H1 (cell line): ENCODE results near the gene NECAB3. TPM values are rescaled to one million over a fixed set of nuclear protein-coding genes. Genes with fewer than 3 reads are reported as not detected.

Source experiments
- CTCF ChIA-PET: fragments of 300-600 bp; sonication (Branson Sonifier 250); formaldehyde crosslinking; loops from one replicate; lab custom pipeline; 2021; ENCODE audit not compliant: partially characterized antibody; lab: Charles Lee
- POLR2A ChIA-PET: fragments of 300-600 bp; sonication (Branson Sonifier 250); formaldehyde crosslinking; loops from one replicate; lab custom pipeline; 2021; ENCODE audit warnings: inconsistent platforms; ENCODE audit not compliant: partially characterized antibody; lab: Charles Lee
- DNase-seq, 2 experiments: peaks; one replicate each; pipeline versions ENCODE4 v3.0.0 to v3.0.0-alpha.2; 2010 to 2022; ENCODE audit warnings: low spot score in 2 of 2, low read depth in 1 of 2, mixed read lengths in 1 of 2
- FAIRE-seq: peaks from 2 replicates; lab custom pipeline; 2011; peaks lifted over from hg19 to GRCh38; lab: Jason Lieb, UNC
- H2AFZ ChIP-seq: 2 replicates; pipeline ENCODE4 v1.8.1; 2012; ENCODE audit warnings: low read length, inconsistent platforms
- H2AK5ac ChIP-seq: 2 replicates; pipeline ENCODE4 v1.6.1; 2013; ENCODE audit warnings: low read depth, low read length
- H2BK120ac ChIP-seq: replicated peaks from 2 replicates; pipeline ENCODE3; 2013; ENCODE audit warnings: low read depth, low read length, inconsistent platforms
- H2BK12ac ChIP-seq: 2 replicates; pipeline ENCODE4 v1.6.1; 2013; ENCODE audit warnings: low read depth, low read length
- H2BK15ac ChIP-seq: 2 replicates; pipeline ENCODE4 v1.6.1; 2013; ENCODE audit warnings: low read length
- H2BK20ac ChIP-seq: 2 replicates; pipeline ENCODE4 v1.6.1; 2013; ENCODE audit warnings: low read length
- H2BK5ac ChIP-seq: 2 replicates; pipeline ENCODE4 v1.6.1; 2013; ENCODE audit warnings: low read depth, low read length
- H3K14ac ChIP-seq: 2 replicates; pipeline ENCODE4 v1.6.1; 2013; ENCODE audit warnings: inconsistent platforms; ENCODE audit not compliant: insufficient read length
- H3K18ac ChIP-seq: 2 replicates; pipeline ENCODE4 v1.6.1; 2013; ENCODE audit warnings: low read length; ENCODE audit errors: extremely low read depth
- H3K23ac ChIP-seq: 2 replicates; pipeline ENCODE4 v1.6.1; 2013; ENCODE audit warnings: inconsistent platforms; ENCODE audit not compliant: insufficient read length
- H3K23me2 ChIP-seq: 2 replicates; pipeline ENCODE4 v1.6.1; 2013; ENCODE audit warnings: low read depth, low read length
- H3K27ac ChIP-seq: 2 replicates; pipeline ENCODE4 v1.6.1; 2011; ENCODE audit warnings: low read depth, low read length, inconsistent platforms
- H3K27me3 ChIP-seq, 4 experiments: replicated peaks in 1 of 4; 1 replicate in 1 of 4; 2 replicates in 3 of 4; pipeline versions ENCODE4 v1.6.1 to v1.8.1; 2011 to 2013; ENCODE audit warnings: low read length in 3 of 4, mild to moderate bottlenecking in 3 of 4, inconsistent platforms in 2 of 4, mixed read lengths in 2 of 4, moderate library complexity in 1 of 4; ENCODE audit not compliant: control insufficient read depth in 3 of 4, insufficient read depth in 3 of 4; ENCODE audit errors: extremely low read depth in 1 of 4
- H3K36me3 ChIP-seq, 4 experiments: 2 replicates each; pipeline versions ENCODE4 v1.6.1 to v1.8.1; 2011 to 2013; ENCODE audit warnings: mild to moderate bottlenecking in 4 of 4, low read length in 3 of 4, moderate library complexity in 2 of 4, control low read depth in 1 of 4, inconsistent platforms in 1 of 4; ENCODE audit not compliant: insufficient read depth in 4 of 4, control insufficient read depth in 2 of 4
- H3K4ac ChIP-seq: replicated peaks from 2 replicates; pipeline ENCODE3; 2013; ENCODE audit warnings: low read length, low read depth, mixed read lengths, inconsistent platforms; ENCODE audit not compliant: insufficient read length
- H3K4me1 ChIP-seq, 4 experiments: replicated peaks in 1 of 4; 1 replicate in 1 of 4; 2 replicates in 3 of 4; pipeline versions ENCODE4 v1.6.1 to v1.8.1; 2011 to 2013; ENCODE audit warnings: low read length in 3 of 4, inconsistent platforms in 2 of 4, mixed read lengths in 1 of 4; ENCODE audit not compliant: insufficient read depth in 4 of 4, control insufficient read depth in 3 of 4
- H3K4me2 ChIP-seq, 2 experiments: 2 replicates each; pipeline versions ENCODE4 v1.6.1 to v1.8.1; 2011 to 2013; ENCODE audit warnings: low read depth in 2 of 2, low read length in 2 of 2, control low read depth in 1 of 2, inconsistent platforms in 1 of 2, mild to moderate bottlenecking in 1 of 2; ENCODE audit not compliant: insufficient read depth in 1 of 2
- H3K4me3 ChIP-seq, 4 experiments: fragments of 200-600, 300-600 bp in 1 of 4; sonication (generic), shearing (Covaris generic), sonication (Bioruptor Twin) in 1 of 4; 2 replicates each; pipeline versions ENCODE4 v1.5.1 to v1.8.1; 2011 to 2016; ENCODE audit warnings: low read length in 4 of 4, low read depth in 3 of 4, control low read depth in 2 of 4, inconsistent platforms in 2 of 4, mild to moderate bottlenecking in 2 of 4, mixed read lengths in 1 of 4, moderate library complexity in 1 of 4; ENCODE audit not compliant: insufficient read depth in 2 of 4; ENCODE audit errors: extremely low read depth in 1 of 4
- H3K56ac ChIP-seq: replicated peaks from 2 replicates; pipeline ENCODE3; 2013; ENCODE audit warnings: low read depth, mild to moderate bottlenecking, mixed read lengths, low read length, inconsistent platforms; ENCODE audit not compliant: insufficient read length
- H3K79me1 ChIP-seq: 2 replicates; pipeline ENCODE4 v1.6.1; 2013; ENCODE audit warnings: low read depth, low read length, control low read depth
- H3K79me2 ChIP-seq, 2 experiments: 2 replicates each; pipeline versions ENCODE4 v1.6.1 to v1.8.1; 2012 to 2013; ENCODE audit warnings: low read length in 2 of 2, mild to moderate bottlenecking in 2 of 2, inconsistent platforms in 1 of 2; ENCODE audit not compliant: insufficient read depth in 2 of 2, control insufficient read depth in 1 of 2
- H3K9ac ChIP-seq, 4 experiments: replicated peaks in 1 of 4; 1 replicate in 1 of 4; 2 replicates in 3 of 4; pipeline versions ENCODE4 v1.6.1 to v1.8.1; 2011 to 2013; ENCODE audit warnings: low read depth in 3 of 4, low read length in 3 of 4, control low read depth in 2 of 4, mild to moderate bottlenecking in 2 of 4, moderate library complexity in 2 of 4, inconsistent platforms in 1 of 4; ENCODE audit errors: extremely low read depth in 1 of 4
- H3K9me3 ChIP-seq, 2 experiments: 2 replicates each; pipeline versions ENCODE4 v1.6.1 to v1.8.1; 2012 to 2013; ENCODE audit warnings: mild to moderate bottlenecking in 2 of 2, moderate library complexity in 2 of 2, control low read depth in 1 of 2, inconsistent platforms in 1 of 2, low read depth in 1 of 2, low read length in 1 of 2, mixed read lengths in 1 of 2; ENCODE audit not compliant: insufficient read depth in 2 of 2
- H4K20me1 ChIP-seq, 2 experiments: replicated peaks in 1 of 2; 2 replicates each; pipeline versions ENCODE3 to v1.8.1; 2011 to 2013; ENCODE audit warnings: inconsistent platforms in 2 of 2, low read length in 2 of 2, mild to moderate bottlenecking in 1 of 2; ENCODE audit not compliant: insufficient read depth in 2 of 2, control insufficient read depth in 1 of 2
- H4K5ac ChIP-seq: 2 replicates; pipeline ENCODE4 v1.6.1; 2013; ENCODE audit warnings: low read length, low read depth, mixed read lengths, inconsistent platforms; ENCODE audit not compliant: insufficient read length
- H4K8ac ChIP-seq: 2 replicates; pipeline ENCODE4 v1.8.0; 2013; ENCODE audit warnings: mild to moderate bottlenecking, moderate library complexity, low read length, inconsistent platforms; ENCODE audit not compliant: insufficient read depth; ENCODE audit errors: extremely low read depth
- H4K91ac ChIP-seq: replicated peaks from 2 replicates; pipeline ENCODE3; 2013; ENCODE audit warnings: low read length, mixed read lengths, inconsistent platforms; ENCODE audit not compliant: insufficient read length
- CBX8 ChIP-seq: fragments of 300-800, 300-1000 bp; sonication (generic); IDR thresholded peaks from 2 replicates; pipeline ENCODE4 v1.7.1; 2016; ENCODE audit warnings: low read depth, low read length, borderline replicate concordance
- POLR2AphosphoS5 ChIP-seq: IDR thresholded peaks from 2 replicates; pipeline ENCODE4 v1.6.1; 2011; ENCODE audit warnings: low read depth, low read length
- SIRT6 ChIP-seq: IDR thresholded peaks from one replicate; pipeline ENCODE4 v1.7.1; 2012; ENCODE audit warnings: low read length, inconsistent platforms
- SIX5 ChIP-seq: IDR thresholded peaks from 2 replicates; pipeline ENCODE4 v1.6.1; 2011; ENCODE audit warnings: mild to moderate bottlenecking, low read depth, low read length
- WGBS, 2 experiments: shearing (Covaris generic) in 1 of 2; methylation state at CpG; one replicate each; pipeline versions ENCODE4 v1.1.6 to v1.1.7; 2013 to 2015; ENCODE audit warnings: low lambda C conversion rate in 2 of 2, mixed read lengths in 2 of 2, inconsistent platforms in 1 of 2, low coverage in 1 of 2, missing lambda C conversion rate in 1 of 2; ENCODE audit not compliant: insufficient replicate concordance in 2 of 2, insufficient coverage in 1 of 2, insufficient read length in 1 of 2; ENCODE audit errors: extremely low coverage in 1 of 2, missing lambda C conversion rate in 1 of 2; 5-methylcytosine and 5-hydroxymethylcytosine counted together
- polyA plus RNA-seq, 7 experiments: library from polyadenylated mRNA; depleted of rRNA in 3 of 7; stranded (reverse) in 5 of 7; unstranded in 2 of 7; fragments of >200 nt in 5 of 7; fragments of 200-250 nt in 2 of 7; gene quantifications; 1 replicate in 5 of 7; 2 replicates in 1 of 7; 4 replicates in 1 of 7; pipeline versions ENCODE4 v1.2.1 to v1.2.3, GENCODE V29; 2011 to 2013; ENCODE audit warnings: missing spikeins in 2 of 7, mixed read lengths in 2 of 7
- total RNA-seq: library from RNA; stranded (reverse); fragmentation: NEBNext Ultra II Directional; extraction: Animal tissue kit (Norgen Biotek cat#: 25700); gene quantifications from 2 replicates; pipeline ENCODE4 v1.2.1, GENCODE V29; 2021

Gene NECAB3
- total and polyA plus RNA-seq, 2 of the 8 experiments (the other 6 are each of a cell fraction or from before 2014, with no cell fraction given), result 20.5 to 46.2 TPM

DNA sequence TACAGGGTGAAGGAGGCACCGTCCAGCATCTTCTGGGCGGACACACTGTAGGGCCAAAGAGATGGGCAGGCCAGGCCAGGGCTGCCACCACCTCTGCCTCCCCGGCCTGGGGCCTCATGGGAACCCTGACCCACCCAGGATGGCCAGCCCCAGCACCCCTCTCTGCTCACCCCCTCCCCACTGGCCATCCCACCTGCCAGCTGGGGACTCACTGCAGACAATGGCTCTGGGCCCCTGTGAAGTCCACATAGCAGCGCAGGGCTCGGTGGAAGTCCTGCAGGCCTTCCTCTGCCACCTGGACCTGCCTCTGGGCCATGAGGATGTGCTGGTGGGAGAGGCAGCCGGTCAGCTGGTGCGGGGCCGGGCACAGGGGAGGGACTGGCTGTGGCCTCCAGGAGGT is 15.7 kb downstream of the NECAB3 start:
- no peak overlapping the region for H3K14ac ChIP-seq
- no peak overlapping the region for H3K27ac ChIP-seq
- H3K18ac ChIP-seq, result no peak overlapping the region
- H3K9me3 ChIP-seq, result no peaks in the 10 kb centered on the region
- 92% methylated on average over 7 of the region's 8 CpGs; no CpG with 5 or more reads in 1 of the 2 experiments for WGBS, 2 experiments
- no peaks in the 10 kb centered on the region for H3K27me3 ChIP-seq
- no peak overlapping the region for H4K5ac ChIP-seq
- H2AFZ ChIP-seq, result no peak overlapping the region
- no peak overlapping the region for H2BK120ac ChIP-seq
- no peaks in the 10 kb centered on the region for H3K79me2 ChIP-seq
- no peak overlapping the region for H3K56ac ChIP-seq
- no peak overlapping the region for H2BK15ac ChIP-seq
- H2BK20ac ChIP-seq, result no peak overlapping the region
- TF ChIP-seq CBX8 (no peak), POLR2AphosphoS5 (no peak), SIX5 (no peak), SIRT6 (no peak)
- ChIA-PET CTCF (interaction anchor here (5.0 kb wide), 1 partner anchor 10 kb away, joined by 31 read pairs; the partner anchor contains the start of gene ACTL10), POLR2A (interaction anchor here (17.9 kb wide), 1 partner anchor 21 kb away, joined by 245 read pairs; the partner anchor contains the start of gene NECAB3)
- H2BK5ac ChIP-seq, result no peak overlapping the region
- no peak overlapping the region for H3K23ac ChIP-seq
- H3K4ac ChIP-seq, result no peak overlapping the region
- H3K79me1 ChIP-seq, result no peaks in the 10 kb centered on the region
- peaks cover 0 to 8% of the 10 kb centered on the region in 2 experiments for H4K20me1 ChIP-seq
- H3K4me2 ChIP-seq, result no peak overlapping the region
- H3K36me3 ChIP-seq, result peaks cover 0 to 11% (median 0%) of the 10 kb centered on the region in 4 experiments; a peak in 2 of 8 replicates
- no peak overlapping the region for H2BK12ac ChIP-seq
- H2AK5ac ChIP-seq, result no peak overlapping the region
- H3K4me3 ChIP-seq, result no peak overlapping the region
- no peak overlapping the region for H4K91ac ChIP-seq
- no peak overlapping the region for H3K9ac ChIP-seq
- H3K4me1 ChIP-seq, result peaks cover 0 to 10% (median 2%) of the 10 kb centered on the region in 4 experiments; a peak in 4 of 7 replicates
- peaks cover 6% of the 10 kb centered on the region; the same call in 1 of the 2 replicates for H3K23me2 ChIP-seq
- FAIRE-seq (no peak), DNase-seq (no peak)
- no peak overlapping the region for H4K8ac ChIP-seq
